ENCODE measurements around the gene FHOD1. TPM values are rescaled to one million over a fixed set of nuclear protein-coding genes. Genes with fewer than 3 reads are reported as not detected.

The FHOD1 gene
- total RNA-seq, 1 donor from 2014 or later = 32.9 TPM

GRCh38 chr16:67279296-67280089, 32.2 kb upstream of the FHOD1 start, which contains the start of gene PLEKHG4:
PLEKHG4 (plus strand) TSS chr16:67279532; CDS start chr16:67280045, 513 bp downstream.
- no peaks in the 10 kb centered on the region for H3K36me3 Mint-ChIP-seq (ENCODE audit: low read depth)
- peak within 1 kb of the TSS; percentile 63 for H3K4me3 Mint-ChIP-seq (ENCODE audit: unreplicated experiment)
- peaks cover 35% of the 10 kb centered on the region for H3K4me1 Mint-ChIP-seq (ENCODE audit: low read depth)
- H3K27ac Mint-ChIP-seq (ENCODE audit: unreplicated experiment) = peak within 1 kb of the TSS; percentile 98
- DNase-seq (ENCODE audit: low spot score) = no peak
- no peaks in the 10 kb centered on the region for H3K9me3 Mint-ChIP-seq (ENCODE audit: low read depth)
- TF ChIP-seq, protein P1, sequence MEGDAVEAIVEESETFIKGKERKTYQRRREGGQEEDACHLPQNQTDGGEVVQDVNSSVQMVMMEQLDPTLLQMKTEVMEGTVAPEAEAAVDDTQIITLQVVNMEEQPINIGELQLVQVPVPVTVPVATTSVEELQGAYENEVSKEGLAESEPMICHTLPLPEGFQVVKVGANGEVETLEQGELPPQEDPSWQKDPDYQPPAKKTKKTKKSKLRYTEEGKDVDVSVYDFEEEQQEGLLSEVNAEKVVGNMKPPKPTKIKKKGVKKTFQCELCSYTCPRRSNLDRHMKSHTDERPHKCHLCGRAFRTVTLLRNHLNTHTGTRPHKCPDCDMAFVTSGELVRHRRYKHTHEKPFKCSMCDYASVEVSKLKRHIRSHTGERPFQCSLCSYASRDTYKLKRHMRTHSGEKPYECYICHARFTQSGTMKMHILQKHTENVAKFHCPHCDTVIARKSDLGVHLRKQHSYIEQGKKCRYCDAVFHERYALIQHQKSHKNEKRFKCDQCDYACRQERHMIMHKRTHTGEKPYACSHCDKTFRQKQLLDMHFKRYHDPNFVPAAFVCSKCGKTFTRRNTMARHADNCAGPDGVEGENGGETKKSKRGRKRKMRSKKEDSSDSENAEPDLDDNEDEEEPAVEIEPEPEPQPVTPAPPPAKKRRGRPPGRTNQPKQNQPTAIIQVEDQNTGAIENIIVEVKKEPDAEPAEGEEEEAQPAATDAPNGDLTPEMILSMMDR (IDR thresholded peaks at IDR 0.05) = peak; percentile 81
- no peaks in the 10 kb centered on the region for H3K27me3 Mint-ChIP-seq (ENCODE audit: low read depth)

DNA sequence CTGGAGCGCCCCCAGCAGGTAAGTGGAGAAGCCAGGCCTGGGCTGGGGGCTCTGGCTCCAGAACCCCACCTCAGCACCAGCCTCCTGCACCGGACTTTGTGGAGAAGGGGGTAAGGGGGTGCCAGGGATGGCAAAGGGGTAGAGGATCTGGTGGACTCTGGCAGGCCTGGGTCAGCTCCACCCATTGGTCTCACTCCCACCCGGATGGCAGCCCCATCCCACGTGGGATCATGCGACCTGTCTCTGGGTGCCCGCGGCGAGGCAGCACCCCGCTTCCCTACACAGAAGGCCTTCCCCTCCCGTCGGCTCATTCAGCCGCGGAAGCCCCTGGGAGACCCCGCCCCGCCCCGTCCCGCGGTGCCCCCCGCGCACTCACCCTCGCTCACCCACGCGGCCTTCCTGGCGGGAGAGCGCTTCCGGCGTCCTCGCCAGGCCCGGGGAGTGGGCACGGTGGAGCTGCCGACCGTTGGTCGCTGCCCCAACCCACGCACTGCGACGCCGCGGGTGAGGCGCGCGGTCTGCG, 31.6 kb upstream of the FHOD1 start:
- no peaks in the 10 kb centered on the region for H3K9me3 Mint-ChIP-seq (ENCODE audit: low read depth)
- no peaks in the 10 kb centered on the region for H3K27me3 Mint-ChIP-seq (ENCODE audit: low read depth)
- peak overlapping the region; percentile 63 for H3K4me3 Mint-ChIP-seq (ENCODE audit: unreplicated experiment)
- no peaks in the 10 kb centered on the region for H3K36me3 Mint-ChIP-seq (ENCODE audit: low read depth)
- peak overlapping the region; percentile 98 for H3K27ac Mint-ChIP-seq (ENCODE audit: unreplicated experiment)
- TF ChIP-seq, protein P1 (IDR thresholded peaks at IDR 0.05) = no peak
- H3K4me1 Mint-ChIP-seq (ENCODE audit: low read depth) = peaks cover 33% of the 10 kb centered on the region
- DNase-seq (ENCODE audit: low spot score) = no peak

GRCh38 chr16:67277999-67278772, 30.9 kb upstream of the FHOD1 start:
- H3K27ac Mint-ChIP-seq (ENCODE audit: unreplicated experiment) = peak overlapping the region; percentile 98
- H3K4me3 Mint-ChIP-seq (ENCODE audit: unreplicated experiment) = peak overlapping the region; percentile 63
- H3K27me3 Mint-ChIP-seq (ENCODE audit: low read depth) = no peaks in the 10 kb centered on the region
- no peaks in the 10 kb centered on the region for H3K36me3 Mint-ChIP-seq (ENCODE audit: low read depth)
- no peaks in the 10 kb centered on the region for H3K9me3 Mint-ChIP-seq (ENCODE audit: low read depth)
- DNase-seq (ENCODE audit: low spot score) = no peak
- H3K4me1 Mint-ChIP-seq (ENCODE audit: low read depth) = peaks cover 27% of the 10 kb centered on the region
- TF ChIP-seq, protein P1 (IDR thresholded peaks at IDR 0.05) = no peak

- peak overlapping the region; percentile 98 for H3K27ac Mint-ChIP-seq (ENCODE audit: unreplicated experiment)
These were observed 30.2 kb upstream of the FHOD1 start for GRCh38 chr16:67277294-67277998.

More at GRCh38 chr16:67277294-67277998, 30.2 kb upstream of the FHOD1 start:
- TF ChIP-seq, protein P1 (IDR thresholded peaks at IDR 0.05) = no peak
- no peaks in the 10 kb centered on the region for H3K9me3 Mint-ChIP-seq (ENCODE audit: low read depth)
- H3K27me3 Mint-ChIP-seq (ENCODE audit: low read depth) = no peaks in the 10 kb centered on the region
- no peaks in the 10 kb centered on the region for H3K36me3 Mint-ChIP-seq (ENCODE audit: low read depth)
- H3K4me1 Mint-ChIP-seq (ENCODE audit: low read depth) = peaks cover 27% of the 10 kb centered on the region
- DNase-seq (ENCODE audit: low spot score) = peak; percentile 92
- H3K4me3 Mint-ChIP-seq (ENCODE audit: unreplicated experiment) = peak overlapping the region; percentile 23

Measured in chondrocyte (in vitro differentiated cells).